BE2C (cell line): Measurements from ENCODE around the gene PLOD2.

ENCODE experiments used
- DNase-seq: peaks from one replicate; pipeline ENCODE4 v3.0.0-alpha.2; 2020
- H3K27me3 ChIP-seq: fragments of 250-450 bp; sonication (Bioruptor Pico); 2 replicates; pipeline ENCODE4 v1.5.1; 2020; ENCODE audit warnings: mild to moderate bottlenecking
- H3K36me3 ChIP-seq: fragments of 250-450 bp; sonication (Bioruptor Pico); 2 replicates; pipeline ENCODE4 v1.5.1; 2020; ENCODE audit warnings: mild to moderate bottlenecking
- H3K4me1 ChIP-seq: fragments of 250-450 bp; sonication (Bioruptor Pico); 2 replicates; pipeline ENCODE4 v1.5.1; 2020
- H3K4me3 ChIP-seq: 2 replicates; pipeline ENCODE4 v1.5.1; 2011; ENCODE audit warnings: low read depth, low read length
- H3K9me3 ChIP-seq: fragments of 250-450 bp; sonication (Bioruptor Pico); 2 replicates; pipeline ENCODE4 v1.5.1; 2020
- CTCF ChIP-seq: IDR thresholded peaks from 2 replicates; pipeline ENCODE4 v1.5.1; 2012; ENCODE audit warnings: mild to moderate bottlenecking, low read depth, low read length

Gene PLOD2

GRCh38 chr3:146133441-146133840, 27.5 kb downstream of the PLOD2 start:
- Histone ChIP-seq H3K27me3 (no peaks in the 10 kb centered on the region), H3K4me3 (no peak overlapping the region), H3K9me3 (no peaks in the 10 kb centered on the region), H3K4me1 (no peaks in the 10 kb centered on the region), H3K36me3 (no peaks in the 10 kb centered on the region)
- DNase-seq, result no peak
- TF ChIP-seq CTCF, result no peak

- Histone ChIP-seq H3K36me3 (no peaks in the 10 kb centered on the region), H3K9me3 (no peaks in the 10 kb centered on the region), H3K27me3 (no peaks in the 10 kb centered on the region), H3K4me1 (no peaks in the 10 kb centered on the region), H3K4me3 (no peak overlapping the region)
- no peak for TF ChIP-seq CTCF
- no peak for DNase-seq
These were observed 29.2 kb downstream of the PLOD2 start for GRCh38 chr3:146131616-146132410.

GRCh38 chr3:146130881-146131371, 30.1 kb downstream of the PLOD2 start:
- Histone ChIP-seq H3K9me3 (no peaks in the 10 kb centered on the region), H3K4me3 (no peak overlapping the region), H3K4me1 (no peaks in the 10 kb centered on the region), H3K27me3 (no peaks in the 10 kb centered on the region), H3K36me3 (no peaks in the 10 kb centered on the region)
- no peak for TF ChIP-seq CTCF
- no peak for DNase-seq

GRCh38 chr3:146129750-146130149, 31.2 kb downstream of the PLOD2 start:
- H3K4me1 ChIP-seq, result no peaks in the 10 kb centered on the region
- TF ChIP-seq CTCF, result no peak
- H3K27me3 ChIP-seq, result no peaks in the 10 kb centered on the region
- H3K4me3 ChIP-seq, result no peak overlapping the region
- no peaks in the 10 kb centered on the region for H3K36me3 ChIP-seq
- H3K9me3 ChIP-seq, result no peaks in the 10 kb centered on the region
- no peak for DNase-seq

- Histone ChIP-seq H3K4me3 (no peak overlapping the region), H3K36me3 (no peaks in the 10 kb centered on the region), H3K27me3 (no peaks in the 10 kb centered on the region), H3K4me1 (no peaks in the 10 kb centered on the region), H3K9me3 (no peaks in the 10 kb centered on the region)
- no peak for TF ChIP-seq CTCF
- no peak for DNase-seq
These were observed 32.0 kb downstream of the PLOD2 start for GRCh38 chr3:146128939-146129338.

- H3K4me3 ChIP-seq, result no peak overlapping the region
- no peak for DNase-seq
- no peaks in the 10 kb centered on the region for H3K4me1 ChIP-seq
- H3K9me3 ChIP-seq, result no peaks in the 10 kb centered on the region
- no peak for TF ChIP-seq CTCF
- H3K36me3 ChIP-seq, result no peaks in the 10 kb centered on the region
- H3K27me3 ChIP-seq, result no peaks in the 10 kb centered on the region
These were observed 32.8 kb downstream of the PLOD2 start for GRCh38 chr3:146128179-146128578.
